ENCODE results near the gene SMPD3. TPM values are rescaled to one million over a fixed set of nuclear protein-coding genes. Genes with fewer than 3 reads are reported as not detected.

The SMPD3 gene
- total RNA-seq, 1 experiment from 2014 or later: 0.77 TPM

GRCh38 chr16:68346892-68347480 lies 101.3 kb downstream of the SMPD3 start:
- intact Hi-C loops (cut with micrococcal nuclease; ENCODE audit: unreplicated experiment) (no loop called here), in situ Hi-C loops (cut with HindIII; ENCODE audit: low pct_unique_long_range_greater_than_20kb, low sequenced_read_pairs) (no loop called here)
- no peak overlapping the region for H3K4me3 ChIP-seq (ENCODE audit: low read depth in 2 of 2, low read length in 2 of 2)
- TF ChIP-seq CTCF (IDR thresholded peaks at IDR 0.05) (no peak), REST (IDR thresholded peaks at IDR 0.05; ENCODE audit: insufficient read depth in 1 of 2, low read depth in 2 of 2, low read length in 1 of 2) (no peak), SIN3A (IDR thresholded peaks at IDR 0.05; ENCODE audit: borderline replicate concordance, insufficient read depth, low read depth, low read length) (no peak), TCF7L2 (IDR thresholded peaks at IDR 0.05; ENCODE audit: low read depth, low read length) (no peak), POLR2AphosphoS5 (IDR thresholded peaks at IDR 0.05; ENCODE audit: low read depth, low read length) (no peak)
- CTCF ChIA-PET: interaction anchor here (0.6 kb wide), 1 partner anchor 36 kb away, joined by 3 read pairs; the partner anchor contains the start of genes PRMT7 and SLC7A6OS
- no peak for DNase-seq (ENCODE audit: low read depth, low spot score)
- BruUV-seq (replicated peaks): no TSS peak
- H3K36me3 ChIP-seq (ENCODE audit: control insufficient read depth, insufficient read depth, low read length): peaks cover 2% of the 10 kb centered on the region
- no peaks in the 10 kb centered on the region for H3K27me3 ChIP-seq (ENCODE audit: control insufficient read depth, insufficient read depth, low read length)
- POLR2A ChIA-PET: no interaction called here
- no peaks in the 10 kb centered on the region for H3K4me1 ChIP-seq (ENCODE audit: control insufficient read depth, insufficient read depth, low read length)
- no peaks in the 10 kb centered on the region for H3K9me3 ChIP-seq (ENCODE audit: control insufficient read depth, insufficient read depth, low read depth, low read length)
- H3K27ac ChIP-seq (ENCODE audit: low read length): no peak overlapping the region
- no peak for ATAC-seq

- in situ Hi-C loops (cut with HindIII; ENCODE audit: low pct_unique_long_range_greater_than_20kb, low sequenced_read_pairs) (no loop called here), intact Hi-C loops (cut with micrococcal nuclease; ENCODE audit: unreplicated experiment) (no loop called here)
- Histone ChIP-seq H3K27ac (ENCODE audit: low read length) (no peak overlapping the region), H3K27me3 (ENCODE audit: control insufficient read depth, insufficient read depth, low read length) (no peaks in the 10 kb centered on the region), H3K36me3 (ENCODE audit: control insufficient read depth, insufficient read depth, low read length) (peaks cover 2% of the 10 kb centered on the region), H3K4me3 (ENCODE audit: low read depth in 2 of 2, low read length in 2 of 2) (no peak overlapping the region), H3K4me1 (ENCODE audit: control insufficient read depth, insufficient read depth, low read length) (no peaks in the 10 kb centered on the region), H3K9me3 (ENCODE audit: control insufficient read depth, insufficient read depth, low read depth, low read length) (no peaks in the 10 kb centered on the region)
- ChIA-PET CTCF (interaction anchor here (0.6 kb wide), 1 partner anchor 36 kb away, joined by 3 read pairs; the partner anchor contains the start of genes PRMT7 and SLC7A6OS), POLR2A (no interaction called here)
- no peak for ATAC-seq
- no peak for TF ChIP-seq TCF7L2 (IDR thresholded peaks at IDR 0.05; ENCODE audit: low read depth, low read length)
- no peak for TF ChIP-seq CTCF (IDR thresholded peaks at IDR 0.05)
- TF ChIP-seq SIN3A (IDR thresholded peaks at IDR 0.05; ENCODE audit: borderline replicate concordance, insufficient read depth, low read depth, low read length): no peak
- no peak for TF ChIP-seq REST (IDR thresholded peaks at IDR 0.05; ENCODE audit: insufficient read depth in 1 of 2, low read depth in 2 of 2, low read length in 1 of 2)
- TF ChIP-seq POLR2AphosphoS5 (IDR thresholded peaks at IDR 0.05; ENCODE audit: low read depth, low read length): no peak
- no TSS peak for BruUV-seq (replicated peaks)
- DNase-seq (ENCODE audit: low read depth, low spot score): no peak
These were observed 102.2 kb downstream of the SMPD3 start for GRCh38 chr16:68345958-68346635.
